SK-N-MC (cell line): ENCODE results near the gene BRSK2.

Experiments used
- EZH2 ChIP-seq: fragments of 200-600 bp; sonication (generic); IDR thresholded peaks from one replicate; pipeline ENCODE4 v1.6.1; 2017; ENCODE audit warnings: antibody characterized with exemption
- POLR2AphosphoS5 ChIP-seq: IDR thresholded peaks from 2 replicates; pipeline ENCODE4 v1.6.1; 2012; ENCODE audit warnings: mild to moderate bottlenecking, low read depth, low read length, borderline replicate concordance

GRCh38 chr11:1352696-1353382, 36.9 kb upstream of the BRSK2 start:
- no peak for TF ChIP-seq POLR2AphosphoS5
- TF ChIP-seq EZH2, result no peak
